ENCODE measurements around the gene OR4K2. TPM values are rescaled to one million over a fixed set of nuclear protein-coding genes. Genes with fewer than 3 reads are reported as not detected.

OR4K2 gene, protein sequence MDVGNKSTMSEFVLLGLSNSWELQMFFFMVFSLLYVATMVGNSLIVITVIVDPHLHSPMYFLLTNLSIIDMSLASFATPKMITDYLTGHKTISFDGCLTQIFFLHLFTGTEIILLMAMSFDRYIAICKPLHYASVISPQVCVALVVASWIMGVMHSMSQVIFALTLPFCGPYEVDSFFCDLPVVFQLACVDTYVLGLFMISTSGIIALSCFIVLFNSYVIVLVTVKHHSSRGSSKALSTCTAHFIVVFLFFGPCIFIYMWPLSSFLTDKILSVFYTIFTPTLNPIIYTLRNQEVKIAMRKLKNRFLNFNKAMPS
- total RNA-seq = not detected

DNA sequence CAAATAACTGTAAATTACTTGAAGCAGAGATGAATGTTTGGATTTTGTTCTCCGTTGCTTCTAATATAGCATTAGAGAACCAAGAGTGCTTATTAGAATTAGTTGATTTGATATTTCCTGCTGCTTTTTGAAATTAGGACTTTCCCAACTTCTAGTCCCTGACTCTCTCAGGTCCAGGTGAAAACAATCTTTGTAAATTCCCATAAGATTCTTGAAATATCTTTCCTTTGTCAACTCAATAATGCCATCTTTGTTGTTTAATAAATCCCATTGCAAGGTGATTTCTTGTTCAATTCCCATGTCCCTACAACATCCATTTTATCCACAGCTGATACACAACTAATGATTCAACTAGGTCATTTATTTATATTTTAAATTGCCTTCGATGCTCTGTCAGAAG lies at the start of gene OR4K2:
Gene OR4K2, plus strand, starts transcription at position 301 of the 400 bp plus-strand sequence. CDS start 1,126 bp downstream, outside the sequence.

GRCh38 chr14:19920021-19920657 lies 45.2 kb downstream of the OR4K2 start, which contains the start of gene OR4K5:
TSS of gene OR4K5 (plus strand) at chr14:19920607. CDS start at chr14:19920607, 0 bp downstream.

DNA sequence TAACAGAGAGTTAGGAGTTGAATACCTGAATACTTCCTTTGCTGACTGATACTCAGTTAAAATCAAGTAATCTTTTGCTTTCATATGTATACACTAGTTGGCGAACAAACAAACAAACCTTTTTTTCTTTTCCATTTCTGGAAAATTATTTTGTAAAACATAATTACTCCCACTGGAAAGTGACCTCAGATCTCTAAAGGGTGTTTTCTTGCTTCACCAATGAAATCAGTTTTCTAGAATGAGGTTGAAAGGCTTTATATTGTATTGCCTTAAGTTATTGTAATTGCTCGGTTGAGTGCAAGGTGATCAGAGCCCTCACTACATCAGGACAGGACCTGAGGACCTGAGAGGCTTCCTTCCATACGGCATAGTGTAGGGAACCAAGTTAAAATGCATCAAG lies 55.7 kb downstream of the OR4K2 start, which contains the start of gene OR4K1:
Gene OR4K1, plus strand, starts transcription at position 301 of the 400 bp plus-strand sequence. CDS start 4,750 bp downstream, outside the sequence.

Other genes starting within 250 kb of the OR4K2 start
- gene OR11H2, start 161.3 kb upstream of the OR4K2 start, total RNA-seq = not detected
- gene OR4Q3, start 131.6 kb upstream of the OR4K2 start, total RNA-seq = not detected
- not detected for gene OR4M1, start 101.6 kb upstream of the OR4K2 start, total RNA-seq
- gene OR4N2, start 71.4 kb upstream of the OR4K2 start, total RNA-seq = not detected
- not detected for gene OR4K5, start 45.5 kb downstream of the OR4K2 start, total RNA-seq
- gene OR4K1, start 55.8 kb downstream of the OR4K2 start, total RNA-seq = not detected
- gene OR4K15, start 100.4 kb downstream of the OR4K2 start, total RNA-seq = not detected
- gene OR4Q2, start 127.0 kb downstream of the OR4K2 start, total RNA-seq = not detected
- gene OR4K14, start 144.2 kb downstream of the OR4K2 start, total RNA-seq = not detected
- gene OR4K13, start 160.9 kb downstream of the OR4K2 start, total RNA-seq = not detected
- not detected for gene OR4L1, start 184.9 kb downstream of the OR4K2 start, total RNA-seq
- gene OR4K17, start 235.6 kb downstream of the OR4K2 start, total RNA-seq = not detected